GM18502 (cell line): Measurements from ENCODE around the gene MRPS7.

Source experiments
- ATAC-seq: cut with Tn5 transposase; IDR thresholded peaks from one replicate; pipeline ENCODE4 v1.9.1; 2021; ENCODE audit warnings: mild to moderate bottlenecking; ENCODE audit not compliant: unreplicated experiment, poor library complexity

The MRPS7 gene

GRCh38 chr17:75301502-75302206 lies 40.0 kb downstream of the MRPS7 start:
- ATAC-seq = no peak

DNA sequence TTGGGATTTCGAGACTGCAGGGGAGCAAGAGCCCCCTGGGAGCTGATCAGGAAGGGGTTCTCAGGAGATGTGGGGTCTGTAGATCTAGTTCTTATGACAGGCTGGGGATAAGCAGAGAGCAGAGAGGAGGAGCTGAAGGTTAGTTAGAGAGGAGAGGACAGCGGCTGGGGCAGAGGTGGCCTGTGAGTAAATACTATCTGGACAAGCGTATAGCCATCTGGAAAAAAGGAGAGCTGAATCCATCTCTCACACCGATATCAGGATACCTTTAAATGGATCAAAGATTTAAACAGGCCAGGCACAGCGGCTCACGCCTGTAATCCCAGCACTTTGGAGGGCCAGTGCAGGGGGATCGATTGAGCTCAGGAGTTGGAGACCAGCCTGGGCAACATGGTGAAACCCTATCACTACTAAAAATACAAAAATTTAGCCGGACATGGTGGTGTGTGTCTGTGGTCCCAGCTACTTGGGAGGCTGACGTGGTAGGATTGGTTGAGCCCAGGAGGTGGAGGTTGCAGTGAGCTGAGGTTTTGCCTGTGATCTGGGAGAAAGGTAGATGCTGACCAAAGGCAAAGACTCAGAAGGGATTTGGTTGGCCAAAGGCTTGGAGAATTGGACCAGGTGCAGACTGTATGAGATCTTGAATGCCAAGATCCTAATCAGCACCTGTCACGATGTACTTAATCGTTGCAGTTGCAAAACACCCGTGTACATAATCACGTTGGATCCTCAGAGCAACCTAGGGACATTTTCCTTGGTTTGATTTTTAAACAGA lies 46.5 kb downstream of the MRPS7 start:
- ATAC-seq = no peak

DNA sequence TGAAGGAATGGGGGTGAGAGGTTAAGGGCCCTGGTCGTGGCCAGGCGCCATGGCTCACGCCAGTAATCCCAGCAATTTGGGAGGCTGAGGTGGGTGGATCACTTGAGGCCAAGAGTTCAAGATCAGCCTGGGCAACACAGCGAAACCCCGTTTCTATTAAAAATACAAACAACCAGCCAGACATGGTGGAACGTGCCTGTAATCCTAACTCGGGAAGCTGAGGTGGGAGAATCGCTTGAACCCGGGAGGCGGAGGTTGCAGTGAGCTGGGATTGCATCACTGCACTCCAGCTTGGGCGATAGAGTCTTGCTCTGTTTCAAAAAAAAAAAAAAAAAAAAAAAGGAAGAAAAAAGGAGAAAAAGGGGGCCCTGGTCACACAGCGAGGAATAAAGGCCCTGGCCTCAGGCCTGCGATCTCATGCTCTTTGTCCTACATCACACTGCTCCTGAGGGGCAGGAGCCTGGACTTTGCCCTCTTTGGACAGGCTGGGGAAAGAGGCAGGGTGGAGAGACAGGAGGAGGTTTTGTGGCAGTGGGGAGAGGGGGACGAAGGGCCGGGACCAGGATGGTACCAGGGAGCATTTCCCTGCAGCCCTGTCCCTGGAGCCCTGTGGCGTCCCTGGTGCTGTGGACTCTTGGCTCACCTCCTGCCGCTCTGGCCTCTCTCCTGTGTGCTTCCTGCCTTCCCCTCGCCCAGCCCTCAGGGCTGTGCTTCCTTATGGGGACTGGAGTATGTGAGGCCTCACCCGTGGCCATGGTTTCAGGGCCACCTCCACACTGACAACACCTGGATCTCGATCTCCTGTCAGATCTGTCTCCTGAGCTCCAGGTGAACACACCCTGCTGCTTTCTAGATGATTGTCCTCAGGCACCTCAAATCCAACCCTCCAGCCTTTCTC lies 47.3 kb downstream of the MRPS7 start:
- no peak for ATAC-seq

GRCh38 chr17:75313941-75314551 lies 52.4 kb downstream of the MRPS7 start:
- peak; percentile 66 for ATAC-seq

- no peak for ATAC-seq
These were observed 54.0 kb downstream of the MRPS7 start for GRCh38 chr17:75315541-75316243.
